ENCODE data around the gene XRCC1. TPM values are rescaled to one million over a fixed set of nuclear protein-coding genes. Genes with fewer than 3 reads are reported as not detected.

XRCC1 gene
- total RNA-seq, 1 experiment from 2014 or later, result 40.7 TPM

- no peak overlapping the region for H3K27ac Mint-ChIP-seq (ENCODE audit: unreplicated experiment)
- no peak for DNase-seq
- H3K4me1 Mint-ChIP-seq (ENCODE audit: low read depth, unreplicated experiment), result peaks cover 8% of the 10 kb centered on the region
- H3K4me3 Mint-ChIP-seq (ENCODE audit: unreplicated experiment), result no peak overlapping the region
- no peak for TF ChIP-seq CTCF (IDR thresholded peaks at IDR 0.05; ENCODE audit: insufficient read depth in 1 of 2, low read depth in 1 of 2, low read length in 1 of 2, severe bottlenecking in 1 of 2, unreplicated experiment in 1 of 2)
- BruUV-seq (replicated peaks), result no TSS peak
- CTCF ChIA-PET, result no interaction called here
- Histone ChIP-seq H3K27me3 (replicated peaks; ENCODE audit: control insufficient read depth, insufficient read depth, low read length) (no peaks in the 10 kb centered on the region), H3K9me3 (no peaks in the 10 kb centered on the region), H3K4me3 (ENCODE audit: low read depth, low read length) (no peak overlapping the region), H3K36me3 (ENCODE audit: control insufficient read depth, insufficient read depth, low read length) (peaks cover 1% of the 10 kb centered on the region; the same call in 1 of the 2 replicates), H3K4me1 (peaks cover 4% of the 10 kb centered on the region; the same call in 1 of the 2 replicates)
- POLR2A ChIA-PET, result no interaction called here
- intact Hi-C loops (cut with micrococcal nuclease; ENCODE audit: unreplicated experiment), result no loop called here
- H3K36me3 Mint-ChIP-seq (ENCODE audit: insufficient read depth, unreplicated experiment), result peaks cover 24% of the 10 kb centered on the region
- H3K9me3 Mint-ChIP-seq (ENCODE audit: unreplicated experiment), result no peaks in the 10 kb centered on the region
- no peaks in the 10 kb centered on the region for H3K27me3 Mint-ChIP-seq (ENCODE audit: insufficient read depth, unreplicated experiment)
Measured at GRCh38 chr19:43616954-43617353, 41.6 kb upstream of the XRCC1 start.

DNA sequence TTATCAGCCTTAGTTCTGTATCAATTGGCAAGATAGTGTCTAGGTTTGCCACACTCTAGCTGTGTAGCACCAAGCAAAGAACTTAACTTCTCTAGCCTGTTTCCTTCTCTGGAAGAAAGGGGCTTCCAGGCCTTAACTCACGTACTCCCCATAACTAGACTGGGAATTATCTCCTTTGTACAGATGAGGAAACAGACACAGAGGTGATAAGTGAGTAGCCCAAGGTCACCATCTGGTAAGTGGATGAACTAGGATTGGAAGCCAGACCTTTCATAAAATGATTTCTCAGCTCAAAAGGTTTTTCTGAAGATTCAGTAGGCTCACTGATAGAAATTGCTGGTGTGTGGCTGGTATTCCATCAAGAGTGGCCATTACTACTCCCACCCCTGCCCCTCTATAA is 41.0 kb upstream of the XRCC1 start:
- CTCF ChIA-PET, result interaction anchor here (0.5 kb wide), 1 partner anchor 66 kb away, joined by 3 read pairs; no protein-coding TSS in a partner anchor

DNA sequence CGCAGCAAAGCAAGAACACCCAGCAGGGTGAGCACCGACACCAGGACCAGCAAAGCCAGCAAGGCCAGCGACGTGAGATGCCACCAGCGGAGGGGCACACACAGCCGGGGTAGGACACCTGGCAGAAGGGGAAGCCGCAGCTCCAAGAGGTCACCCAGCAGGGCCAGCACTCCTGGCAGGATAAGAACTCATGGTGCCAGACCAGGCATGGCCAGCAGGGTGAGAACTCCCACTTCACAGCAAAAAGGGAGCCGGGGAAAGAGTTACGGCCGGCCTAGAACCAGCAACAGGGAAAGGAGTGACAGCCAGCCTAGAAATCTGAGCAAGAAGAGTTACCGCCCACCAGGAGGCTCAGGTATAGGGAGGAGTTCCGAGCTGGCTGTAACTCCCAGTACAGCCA is 37.0 kb upstream of the XRCC1 start:
- Histone ChIP-seq H3K4me3 (ENCODE audit: low read depth, low read length) (no peak overlapping the region), H3K36me3 (ENCODE audit: control insufficient read depth, insufficient read depth, low read length) (peaks cover 1% of the 10 kb centered on the region; the same call in 1 of the 2 replicates), H3K9me3 (no peaks in the 10 kb centered on the region), H3K4me1 (no peaks in the 10 kb centered on the region), H3K27me3 (replicated peaks; ENCODE audit: control insufficient read depth, insufficient read depth, low read length) (no peaks in the 10 kb centered on the region)
- no peak for TF ChIP-seq CTCF (IDR thresholded peaks at IDR 0.05; ENCODE audit: insufficient read depth in 1 of 2, low read depth in 1 of 2, low read length in 1 of 2, severe bottlenecking in 1 of 2, unreplicated experiment in 1 of 2)
- CTCF ChIA-PET, result no interaction called here
- H3K36me3 Mint-ChIP-seq (ENCODE audit: insufficient read depth, unreplicated experiment), result peaks cover 37% of the 10 kb centered on the region
- BruUV-seq (replicated peaks), result no TSS peak
- H3K9me3 Mint-ChIP-seq (ENCODE audit: unreplicated experiment), result no peaks in the 10 kb centered on the region
- H3K27ac Mint-ChIP-seq (ENCODE audit: unreplicated experiment), result no peak overlapping the region
- DNase-seq, result no peak
- POLR2A ChIA-PET, result no interaction called here
- H3K4me1 Mint-ChIP-seq (ENCODE audit: low read depth, unreplicated experiment), result peaks cover 10% of the 10 kb centered on the region
- no peak overlapping the region for H3K4me3 Mint-ChIP-seq (ENCODE audit: unreplicated experiment)
- H3K27me3 Mint-ChIP-seq (ENCODE audit: insufficient read depth, unreplicated experiment), result no peaks in the 10 kb centered on the region
- intact Hi-C loops (cut with micrococcal nuclease; ENCODE audit: unreplicated experiment), result no loop called here

More for the DNA sequence above, 41.0 kb upstream of the XRCC1 start:
- H3K9me3 Mint-ChIP-seq (ENCODE audit: unreplicated experiment), result no peaks in the 10 kb centered on the region
- POLR2A ChIA-PET, result no interaction called here
- no peak for TF ChIP-seq CTCF (IDR thresholded peaks at IDR 0.05; ENCODE audit: insufficient read depth in 1 of 2, low read depth in 1 of 2, low read length in 1 of 2, severe bottlenecking in 1 of 2, unreplicated experiment in 1 of 2)
- H3K27ac Mint-ChIP-seq (ENCODE audit: unreplicated experiment), result no peak overlapping the region
- no peak overlapping the region for H3K4me3 Mint-ChIP-seq (ENCODE audit: unreplicated experiment)
- no peak for DNase-seq
- H3K27me3 ChIP-seq (replicated peaks; ENCODE audit: control insufficient read depth, insufficient read depth, low read length), result no peaks in the 10 kb centered on the region
- no peaks in the 10 kb centered on the region for H3K9me3 ChIP-seq
- peaks cover 4% of the 10 kb centered on the region; the same call in 1 of the 2 replicates for H3K4me1 ChIP-seq
- intact Hi-C loops (cut with micrococcal nuclease; ENCODE audit: unreplicated experiment), result no loop called here
- no peaks in the 10 kb centered on the region for H3K27me3 Mint-ChIP-seq (ENCODE audit: insufficient read depth, unreplicated experiment)
- no peak overlapping the region for H3K4me3 ChIP-seq (ENCODE audit: low read depth, low read length)
- H3K36me3 Mint-ChIP-seq (ENCODE audit: insufficient read depth, unreplicated experiment), result peaks cover 30% of the 10 kb centered on the region
- peaks cover 1% of the 10 kb centered on the region; the same call in 1 of the 2 replicates for H3K36me3 ChIP-seq (ENCODE audit: control insufficient read depth, insufficient read depth, low read length)
- BruUV-seq (replicated peaks), result no TSS peak
- peaks cover 8% of the 10 kb centered on the region for H3K4me1 Mint-ChIP-seq (ENCODE audit: low read depth, unreplicated experiment)
